Astrocyte of the hippocampus (primary cell): ENCODE data around the gene NYAP1.
"Not testable (repeated sequence)": the region's sequence is repeated elsewhere in the genome, so short reads cannot be mapped to it uniquely, and the experiment has no call there.

Experiments used
- DNase-seq: peaks from one replicate; pipeline ENCODE4 v3.0.0; 2011; ENCODE audit warnings: low read depth, low spot score

NYAP1 gene

DNA sequence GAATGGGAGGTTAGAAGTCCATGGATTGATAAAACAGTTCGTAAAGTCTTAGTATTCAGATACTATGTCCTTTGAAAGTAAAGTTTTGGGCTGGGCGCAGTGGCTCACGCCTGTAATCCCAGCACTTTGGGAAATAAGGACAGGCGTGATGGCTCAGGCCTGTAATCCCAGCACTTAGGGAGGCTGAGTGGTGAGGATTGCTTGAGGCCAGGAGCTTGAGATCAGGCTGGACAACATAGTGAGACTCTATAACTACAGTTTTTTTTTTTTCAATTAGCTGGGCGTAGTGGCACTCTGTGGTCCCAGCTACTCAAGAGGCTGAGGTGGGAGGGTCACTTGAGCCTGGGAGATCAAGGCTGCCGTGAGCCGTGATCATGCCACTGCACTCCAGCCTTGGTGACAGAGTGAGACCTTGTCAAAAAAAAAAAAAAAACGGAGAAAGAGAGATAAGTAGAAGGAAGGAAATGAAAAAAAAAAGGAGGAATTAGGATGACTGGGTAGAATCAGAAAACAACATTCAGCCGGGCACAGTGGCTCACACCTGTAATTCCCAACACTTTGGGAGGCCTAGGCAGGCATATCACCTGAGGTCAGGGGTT lies 29.6 kb downstream of the NYAP1 start:
- DNase-seq: no peak

DNA sequence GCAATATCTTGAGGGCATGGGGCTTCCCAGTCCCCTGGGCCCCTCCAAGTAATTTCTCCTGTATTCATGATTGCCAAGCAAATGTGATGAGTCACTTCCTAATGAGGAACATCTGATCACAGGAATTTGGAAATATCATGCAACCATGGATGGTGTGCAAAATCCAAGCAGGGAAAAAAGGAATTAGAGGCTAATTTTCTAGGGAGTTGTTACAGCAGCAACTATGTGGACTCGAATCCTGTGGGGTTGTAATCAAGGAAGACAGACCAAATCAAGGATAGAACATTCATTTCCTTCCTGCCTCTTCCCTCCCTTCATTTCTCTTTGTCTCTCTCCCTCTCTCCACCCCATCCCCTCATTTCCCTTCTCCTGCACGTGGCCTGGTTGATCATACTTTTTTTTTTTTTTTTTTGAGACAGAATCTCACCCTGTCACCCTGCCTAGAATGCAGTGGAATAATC lies 31.4 kb downstream of the NYAP1 start:
- peak; percentile 38 for DNase-seq

DNA sequence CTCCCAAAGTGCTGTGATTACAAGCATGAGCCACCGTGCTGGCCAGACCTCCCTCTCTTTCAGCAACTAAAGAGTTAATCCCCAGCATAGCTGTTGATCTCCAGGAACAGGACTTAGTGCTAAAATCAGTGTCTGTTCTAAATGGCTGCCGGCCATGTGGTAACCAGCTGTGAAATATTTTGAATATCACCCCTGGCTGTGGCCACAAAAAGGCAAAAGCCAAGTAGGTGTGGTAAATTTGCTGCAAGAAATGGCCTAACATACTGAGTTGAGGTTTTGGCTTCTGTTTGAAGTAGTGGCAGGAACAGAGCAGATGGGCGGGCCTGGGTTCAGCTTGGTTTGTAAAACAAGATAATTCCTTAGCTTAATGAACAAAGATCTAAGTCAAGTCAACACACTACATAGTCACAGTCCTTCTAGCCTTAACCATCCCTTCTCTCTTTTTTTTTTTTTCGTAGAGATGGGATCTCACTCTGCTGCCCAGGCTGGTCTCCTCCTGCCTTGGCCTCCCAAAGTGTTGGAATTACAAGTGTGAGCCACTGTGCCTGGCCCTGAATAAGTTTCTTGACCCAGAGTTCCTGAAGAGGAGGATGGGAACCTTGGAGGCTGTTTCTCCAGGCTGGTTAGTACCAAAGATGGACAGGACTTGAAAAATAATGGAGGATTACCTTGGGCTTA lies 32.5 kb downstream of the NYAP1 start:
- DNase-seq: peak; percentile 95

DNA sequence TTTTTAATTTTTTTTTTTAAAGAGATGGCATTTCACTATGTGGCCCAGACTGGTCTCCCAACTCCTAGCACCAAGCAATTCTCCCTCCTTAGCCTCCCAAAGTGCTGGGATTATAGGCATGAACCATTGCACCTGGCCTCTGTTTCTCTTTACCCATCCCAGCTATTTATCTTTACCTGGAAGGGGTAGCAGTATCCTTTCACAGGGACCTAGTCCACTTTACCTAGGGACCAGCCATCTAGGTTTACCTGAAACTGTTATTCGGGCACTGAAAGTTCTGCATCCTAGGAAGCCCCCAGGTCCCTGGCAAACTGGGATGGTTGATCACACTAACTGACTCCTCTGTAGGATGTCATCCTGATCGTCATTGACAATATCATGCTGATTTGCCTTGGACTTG lies 33.6 kb downstream of the NYAP1 start:
- no peak for DNase-seq

DNA sequence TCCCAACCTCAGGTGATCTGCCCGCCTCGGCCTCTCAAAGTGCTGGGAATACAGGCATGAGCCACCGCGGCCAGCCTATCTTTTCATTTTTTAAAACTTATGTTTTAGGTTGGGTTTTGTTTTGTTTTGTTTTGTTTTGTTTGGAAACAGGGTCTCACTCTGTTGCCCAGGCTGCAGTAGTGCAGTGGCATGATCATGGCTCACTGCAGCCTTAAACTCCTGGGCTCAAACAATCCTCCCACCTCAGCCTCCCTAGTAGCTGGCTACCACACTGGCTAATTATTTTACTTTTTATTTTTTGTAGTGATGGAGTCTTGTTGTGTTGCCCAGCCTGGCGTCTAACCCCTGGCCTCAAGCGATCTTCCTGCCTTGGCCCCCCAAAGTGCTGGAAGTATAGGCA lies 35.9 kb downstream of the NYAP1 start:
- no peak for DNase-seq

DNA sequence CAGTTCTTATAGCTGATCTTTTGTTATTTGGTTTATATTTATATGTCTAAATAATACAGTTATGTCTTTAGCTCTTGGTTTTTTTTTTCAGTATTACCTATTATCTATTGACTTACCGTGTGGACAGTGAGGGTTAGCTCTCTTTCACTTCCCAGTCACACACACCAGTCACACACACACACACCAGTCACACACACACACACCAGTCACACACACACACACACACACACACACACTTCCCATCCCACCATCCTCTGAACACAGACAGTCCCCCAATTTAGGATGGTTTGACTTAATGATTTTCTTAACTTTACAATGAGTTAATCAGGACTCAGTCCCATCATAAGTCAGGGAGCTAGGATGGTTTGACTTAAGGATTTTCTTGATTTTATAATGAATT lies 36.4 kb downstream of the NYAP1 start:
- DNase-seq: no peak

DNA sequence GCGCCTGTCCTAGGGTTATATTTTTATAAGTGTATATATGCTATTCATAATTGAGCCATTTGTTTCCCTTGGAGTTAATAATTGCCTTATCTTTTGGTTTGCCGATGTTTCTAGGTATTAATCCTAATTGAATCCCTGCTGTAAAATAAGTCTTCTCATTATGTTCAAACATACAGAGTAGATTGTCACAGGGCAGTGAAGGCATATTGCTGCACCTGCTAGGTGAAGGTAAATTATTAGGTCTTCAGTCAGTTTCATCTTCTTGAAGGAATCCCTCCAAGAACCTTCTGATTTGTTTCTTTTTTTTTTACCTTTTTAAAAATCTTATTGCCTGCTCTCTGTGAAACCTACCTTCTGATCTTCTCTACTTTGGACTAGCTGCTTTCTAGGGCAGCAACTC lies 37.3 kb downstream of the NYAP1 start:
- DNase-seq: no peak

DNA sequence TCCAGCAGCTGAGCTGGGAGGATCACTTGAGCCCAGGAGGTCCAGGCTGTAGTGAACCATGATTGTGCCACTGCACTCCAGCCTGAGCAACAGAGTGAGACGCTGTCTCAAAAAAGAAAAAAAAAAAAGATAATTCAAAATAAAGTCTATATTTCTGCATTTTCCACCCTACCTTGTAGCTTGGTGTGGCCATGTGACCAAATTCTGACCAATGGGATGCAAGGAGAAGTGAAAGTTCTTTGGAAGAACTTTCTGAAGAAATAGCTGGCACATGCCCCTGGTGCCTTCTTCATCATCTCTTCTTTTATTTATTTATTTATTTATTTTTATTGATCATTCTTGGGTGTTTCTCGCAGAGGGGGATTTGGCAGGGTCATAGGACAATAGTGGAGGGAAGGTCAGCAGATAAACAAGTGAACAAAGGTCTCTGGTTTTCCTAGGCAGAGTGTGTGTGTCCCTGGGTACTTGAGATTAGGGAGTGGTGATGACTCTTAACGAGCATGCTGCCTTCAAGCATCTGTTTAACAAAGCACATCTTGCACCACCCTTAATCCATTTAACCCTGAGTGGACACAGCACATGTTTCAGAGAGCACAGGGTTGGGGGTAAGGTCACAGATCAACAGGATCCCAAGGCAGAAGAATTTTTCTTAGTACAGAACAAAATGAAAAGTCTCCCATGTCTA lies 38.3 kb downstream of the NYAP1 start:
- DNase-seq: not testable (repeated sequence)

DNA sequence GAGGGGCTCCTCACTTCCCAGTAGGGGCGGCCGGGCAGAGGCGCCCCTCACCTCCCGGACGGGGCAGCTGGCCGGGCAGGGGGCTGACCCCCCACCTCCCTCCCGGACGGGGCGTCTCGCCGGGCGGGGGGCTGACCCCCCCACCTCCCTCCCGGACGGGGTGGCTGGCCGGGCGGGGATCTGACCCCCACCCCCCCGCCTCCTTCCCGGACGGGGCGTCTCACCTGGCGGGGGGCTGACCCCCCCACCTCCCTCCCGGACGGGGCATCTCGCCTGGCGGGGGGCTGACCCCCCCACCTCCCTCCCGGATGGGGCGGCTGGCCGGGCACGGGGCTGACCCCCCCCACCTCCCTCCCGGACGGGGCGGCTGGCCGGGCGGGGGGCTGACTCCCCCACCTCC lies 39.5 kb downstream of the NYAP1 start:
- DNase-seq: not testable (repeated sequence)

DNA sequence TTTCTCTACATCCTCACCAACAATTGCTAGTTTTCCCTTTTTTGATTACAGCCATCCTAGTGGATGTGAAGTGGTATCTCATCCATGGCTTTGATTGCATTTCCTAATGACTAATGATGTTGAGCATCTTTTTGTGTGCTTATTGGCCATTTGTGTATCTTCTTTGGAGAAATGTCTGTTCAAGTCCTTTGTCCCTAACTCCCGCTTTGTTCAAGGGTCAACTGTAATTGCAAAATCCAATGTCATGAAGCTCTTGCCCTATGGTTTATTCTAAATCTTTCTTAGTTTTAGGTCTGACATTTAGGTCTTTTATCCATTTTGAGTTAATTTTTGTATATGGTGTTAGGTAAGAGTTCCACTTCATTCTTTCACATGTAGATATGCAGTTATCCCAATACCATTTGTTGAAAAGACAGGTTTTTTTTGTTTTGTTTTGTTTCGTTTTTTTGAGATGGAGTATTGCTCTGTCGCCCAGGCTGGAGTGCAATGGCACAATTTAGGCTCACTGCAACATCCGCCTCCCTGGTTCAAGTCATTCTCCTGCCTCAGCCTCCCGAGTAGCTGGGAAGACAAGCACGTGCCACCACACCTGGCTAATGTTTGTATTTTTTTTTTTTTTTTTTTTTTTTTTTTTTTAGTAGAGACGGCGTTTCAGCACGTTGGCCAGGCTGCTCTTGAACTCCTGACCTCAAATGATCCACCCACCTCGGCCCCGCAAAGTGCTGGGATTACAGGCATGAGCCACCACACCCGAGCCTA lies 44.6 kb downstream of the NYAP1 start:
- DNase-seq: not testable (repeated sequence)

DNA sequence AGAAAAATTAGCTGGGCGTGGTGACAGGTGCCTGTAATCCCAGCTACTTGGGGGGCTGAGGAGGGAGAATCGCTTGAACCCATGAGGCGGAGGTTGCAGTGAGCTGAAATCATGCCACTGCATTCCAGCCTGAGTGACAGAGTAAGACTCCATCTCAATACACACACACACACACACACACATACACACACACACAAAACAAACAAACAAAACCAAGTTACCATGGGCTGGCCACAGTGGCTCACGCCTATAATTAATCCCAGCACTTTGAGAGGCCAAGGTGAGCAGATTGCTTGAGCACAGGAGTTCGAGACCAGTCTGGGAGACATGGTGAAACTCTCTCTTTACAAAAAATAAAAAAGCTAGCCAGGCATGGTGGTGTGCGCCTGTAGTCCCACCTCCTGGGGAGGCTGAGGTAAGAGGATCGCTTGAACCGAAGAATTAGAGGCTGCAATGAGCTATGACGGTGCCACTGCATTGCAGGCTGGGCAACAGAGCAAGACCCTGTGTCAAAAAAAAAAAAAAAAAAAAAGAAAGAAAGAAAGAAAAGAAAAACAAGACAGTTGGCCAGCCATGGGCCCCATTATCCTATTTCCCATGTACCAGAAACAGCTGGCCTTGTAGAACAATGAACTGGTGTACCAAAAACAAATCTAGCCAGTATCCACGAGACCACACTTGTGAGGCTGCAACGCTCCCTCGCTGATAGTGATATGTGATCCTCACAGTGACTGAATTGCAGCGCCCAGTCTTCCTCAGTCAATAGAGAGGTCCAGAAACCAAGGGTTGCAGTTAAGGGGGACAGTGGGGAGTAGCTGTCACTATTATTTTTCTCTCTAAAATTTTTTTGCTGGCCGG lies 48.7 kb downstream of the NYAP1 start:
- no peak for DNase-seq

DNA sequence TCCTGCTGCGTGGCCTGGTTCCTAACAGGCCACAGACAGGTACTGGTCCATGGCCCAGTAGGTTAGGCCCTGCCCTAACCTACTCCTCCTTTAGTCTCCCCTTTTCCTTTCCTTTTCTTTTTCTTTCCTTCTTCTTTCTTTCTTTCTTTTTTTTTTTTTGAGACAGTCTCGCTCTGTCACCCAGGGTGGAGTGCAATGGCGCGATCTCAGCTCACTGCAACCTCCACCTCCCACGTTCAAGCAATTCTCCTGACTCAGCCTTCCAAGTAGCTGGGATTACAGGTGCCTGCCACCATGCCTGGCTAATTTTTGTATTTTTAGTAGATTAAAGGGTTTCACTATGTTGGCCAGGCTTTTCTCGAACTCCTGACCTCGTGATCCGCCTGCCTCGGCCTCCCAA lies 52.3 kb downstream of the NYAP1 start:
- not testable (repeated sequence) for DNase-seq

DNA sequence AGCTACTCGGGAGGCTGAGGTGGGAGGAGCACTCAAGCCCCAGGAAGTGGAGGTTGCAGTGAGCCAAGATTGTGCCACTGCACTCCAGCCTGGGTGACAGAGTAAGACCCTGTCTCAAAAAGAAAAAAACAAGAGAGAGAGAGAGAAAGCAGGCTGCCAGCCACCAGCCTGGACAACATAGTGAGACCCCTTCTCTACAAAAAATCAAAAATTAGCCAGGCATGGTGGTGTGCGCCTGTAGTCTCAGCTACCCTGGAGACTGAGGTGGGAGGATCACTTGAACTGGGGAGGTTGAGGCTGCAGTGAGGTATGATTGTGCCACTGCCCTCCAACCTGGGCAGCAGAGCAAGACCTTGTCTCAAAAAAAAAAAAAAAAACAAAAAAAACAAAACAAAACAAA lies 53.0 kb downstream of the NYAP1 start:
- not testable (repeated sequence) for DNase-seq

DNA sequence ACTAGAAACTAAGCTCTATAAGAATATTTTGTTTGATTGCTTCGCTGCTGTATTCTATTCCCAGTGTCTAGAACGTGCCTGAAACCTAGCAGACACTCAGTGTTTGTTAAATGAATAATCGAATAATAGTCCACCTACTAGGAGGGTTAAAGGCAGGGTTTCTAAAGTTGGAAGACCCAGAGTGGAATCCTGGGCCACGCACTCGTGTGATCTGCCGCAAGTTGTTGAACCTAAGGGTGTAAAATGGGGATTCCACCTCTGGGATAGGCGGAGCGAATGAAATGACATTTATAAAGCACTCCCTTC lies 54.6 kb downstream of the NYAP1 start:
- DNase-seq: no peak

DNA sequence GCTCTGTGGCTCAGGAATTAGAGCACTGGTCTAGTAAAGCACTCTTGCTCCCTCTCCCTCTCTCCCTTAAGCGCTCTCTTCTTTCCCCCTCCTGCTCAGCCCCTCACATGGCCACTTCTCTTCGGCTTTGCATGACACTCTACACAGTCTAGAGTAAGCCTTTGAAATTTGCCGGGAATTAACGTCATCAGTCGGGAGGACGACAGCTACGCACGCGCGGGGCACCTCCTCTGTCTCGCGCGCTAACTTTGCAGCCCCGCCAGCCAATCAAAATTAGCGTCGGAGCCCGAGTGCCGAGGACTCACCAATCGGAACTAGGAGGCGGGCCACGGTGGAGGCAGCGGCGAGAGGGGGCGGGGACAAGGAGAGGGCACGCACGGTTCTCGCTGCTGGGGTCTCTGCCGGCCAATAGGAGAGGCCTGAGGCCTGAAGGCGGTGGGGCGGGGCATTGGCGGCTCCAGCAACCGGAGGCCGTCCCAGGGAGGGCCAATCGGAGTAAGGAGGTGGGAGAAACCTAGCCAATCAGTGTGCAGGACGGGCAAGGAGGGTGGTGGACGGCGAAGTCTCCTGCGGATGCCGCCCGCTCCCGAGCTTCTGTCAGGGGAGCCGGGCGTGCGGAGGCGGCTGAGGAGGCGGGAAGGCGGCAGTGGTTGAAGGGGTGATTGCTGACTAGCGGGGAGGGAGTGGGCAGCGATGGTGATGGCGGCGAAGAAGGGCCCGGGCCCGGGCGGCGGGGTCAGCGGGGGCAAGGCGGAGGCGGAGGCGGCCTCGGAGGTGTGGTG lies 55.1 kb downstream of the NYAP1 start, which contains the start of gene AGFG2:
AGFG2 (plus strand) TSS at position 550 of the 782 bp plus-strand sequence; CDS start at position 694, 144 bp downstream.
- peak; percentile 100 for DNase-seq

DNA sequence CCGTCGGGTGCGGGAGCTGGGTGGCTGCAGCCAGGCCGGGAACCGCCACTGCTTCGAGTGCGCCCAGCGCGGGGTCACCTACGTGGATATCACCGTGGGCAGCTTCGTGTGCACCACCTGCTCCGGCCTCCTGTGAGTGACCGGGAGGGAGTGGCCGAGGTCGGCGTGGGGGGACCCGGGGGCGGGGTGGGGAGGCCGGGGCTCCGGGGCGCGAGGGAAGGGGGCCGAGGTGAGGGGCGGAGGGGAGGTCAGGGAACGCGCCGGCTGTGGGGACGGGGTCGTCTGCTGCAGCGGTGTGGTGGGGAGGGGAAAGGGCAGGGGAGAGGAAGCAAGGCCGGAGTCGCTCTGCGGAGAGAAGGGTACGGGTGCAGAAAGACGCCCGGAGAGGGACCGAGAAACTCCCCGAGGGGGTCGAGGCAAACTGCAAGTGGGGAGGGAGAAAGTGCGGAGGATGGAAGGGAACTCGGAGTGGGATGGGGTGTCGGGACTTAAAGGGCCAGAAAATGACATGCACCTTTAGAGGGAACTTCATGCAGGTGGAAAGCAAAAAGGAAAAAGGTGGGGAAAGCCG lies 55.8 kb downstream of the NYAP1 start:
- DNase-seq: no peak

DNA sequence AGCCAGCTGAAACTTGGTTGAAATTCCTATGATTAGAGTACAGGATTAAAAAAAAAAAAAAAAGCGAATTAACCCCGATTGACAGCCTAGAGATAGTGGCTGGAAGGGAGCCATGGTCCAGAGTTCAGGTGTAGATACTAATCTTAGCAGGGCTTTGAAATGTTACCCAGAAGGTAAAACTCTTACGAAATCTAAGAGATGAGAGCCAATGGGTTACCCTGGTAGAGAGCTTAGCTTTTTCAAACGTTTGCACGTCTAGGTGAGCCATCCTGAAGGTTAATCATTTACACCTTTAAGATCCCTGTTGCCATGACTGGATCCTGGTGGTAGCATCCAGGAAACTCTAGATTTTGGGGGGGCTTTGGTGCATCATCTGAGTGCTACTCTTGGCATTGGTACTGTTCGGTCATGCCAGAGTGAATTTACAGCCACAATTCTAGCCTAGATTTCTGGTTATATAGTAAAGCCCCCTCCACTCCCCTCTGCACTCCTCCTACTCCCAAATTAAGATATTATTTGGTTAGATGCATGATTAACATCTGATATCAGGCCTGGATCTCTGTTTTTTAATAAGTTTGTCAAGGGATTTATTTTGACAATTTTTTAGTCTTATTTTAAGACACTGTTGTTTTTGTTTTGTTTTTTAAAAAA lies 56.5 kb downstream of the NYAP1 start:
- no peak for DNase-seq

DNA sequence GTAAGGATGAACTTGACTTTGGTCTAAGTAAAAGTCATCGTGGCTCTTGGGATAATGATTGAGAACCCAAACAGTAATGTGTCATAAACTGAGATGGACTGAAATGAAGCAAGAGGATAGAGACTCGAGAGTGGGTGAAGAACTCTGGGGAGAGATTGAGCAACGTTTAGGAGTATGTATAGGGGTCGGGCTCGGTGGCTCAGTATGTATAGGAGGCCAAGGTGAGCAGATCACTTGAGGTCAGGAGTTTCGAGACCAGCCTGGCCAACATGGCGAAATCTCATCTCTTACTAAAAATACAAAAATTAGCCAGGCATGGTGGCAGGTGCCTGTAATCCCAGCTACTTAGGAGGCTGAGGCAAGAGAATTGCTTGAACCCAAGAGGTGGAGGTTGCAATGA lies 57.6 kb downstream of the NYAP1 start:
- not testable (repeated sequence) for DNase-seq

DNA sequence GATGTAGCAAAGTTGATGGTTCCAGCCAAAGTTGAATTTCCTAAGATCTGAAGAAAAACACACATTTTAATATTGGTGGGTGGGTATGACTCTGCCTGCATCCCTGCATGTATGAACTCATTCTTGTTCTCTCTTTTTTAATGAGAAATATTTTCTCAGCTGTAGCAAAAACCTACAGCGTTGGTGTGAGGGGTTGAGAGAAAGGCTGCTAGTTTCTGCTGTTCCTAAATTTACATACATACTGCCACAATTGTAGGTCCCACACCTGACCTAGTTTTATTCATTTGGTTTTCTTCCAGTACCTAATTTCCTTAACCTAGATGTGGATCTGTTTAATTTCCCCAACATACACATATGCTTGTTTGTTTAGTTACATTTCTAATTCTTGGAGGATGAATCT lies 59.9 kb downstream of the NYAP1 start:
- DNase-seq: no peak

DNA sequence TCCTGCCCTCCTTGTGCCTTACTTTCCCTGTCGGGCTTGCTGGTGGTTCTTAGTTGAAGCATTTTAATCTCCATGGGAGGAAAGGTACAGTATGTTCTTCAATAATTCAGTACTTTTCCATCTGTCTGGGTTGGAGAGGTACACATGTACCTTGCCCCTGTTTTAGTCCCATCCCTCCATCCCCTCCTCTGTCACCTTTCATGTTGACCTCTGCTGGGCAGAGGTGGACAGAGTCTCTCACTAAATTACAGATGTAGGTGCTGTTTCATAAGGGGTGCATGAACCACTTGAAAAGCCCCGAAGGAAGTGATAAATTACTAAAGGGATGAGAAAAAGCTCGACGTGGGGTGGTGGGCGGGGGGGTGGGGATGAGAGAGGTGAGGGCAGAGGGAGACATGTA lies 60.7 kb downstream of the NYAP1 start:
- DNase-seq: no peak
